GM19023 (cell line): ENCODE results near the gene MYO9A.
A peak's percentile ranks its signal among the peaks of the same experiment; 100 is the strongest.
"Not testable (repeated sequence)": the region's sequence is repeated elsewhere in the genome, so short reads cannot be mapped to it uniquely, and the experiment has no call there.

Experiments
- ATAC-seq: cut with Tn5 transposase; IDR thresholded peaks from one replicate; pipeline ENCODE4 v1.9.1; 2021; ENCODE audit warnings: mild to moderate bottlenecking, moderate library complexity; ENCODE audit not compliant: unreplicated experiment

The MYO9A gene

DNA sequence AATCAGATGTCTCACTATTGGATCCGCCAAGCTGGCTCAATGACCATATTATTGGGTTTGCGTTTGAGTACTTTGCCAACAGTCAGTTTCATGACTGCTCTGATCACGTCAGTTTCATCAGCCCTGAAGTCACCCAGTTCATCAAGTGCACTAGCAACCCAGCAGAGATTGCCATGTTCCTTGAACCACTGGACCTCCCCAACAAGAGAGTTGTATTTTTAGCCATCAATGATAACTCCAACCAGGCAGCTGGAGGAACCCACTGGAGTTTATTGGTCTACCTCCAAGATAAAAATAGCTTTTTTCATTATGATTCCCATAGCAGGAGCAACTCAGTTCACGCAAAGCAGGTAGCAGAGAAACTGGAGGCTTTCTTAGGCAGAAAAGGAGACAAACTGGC is 21.7 kb upstream of the MYO9A start:
- no peak for ATAC-seq

DNA sequence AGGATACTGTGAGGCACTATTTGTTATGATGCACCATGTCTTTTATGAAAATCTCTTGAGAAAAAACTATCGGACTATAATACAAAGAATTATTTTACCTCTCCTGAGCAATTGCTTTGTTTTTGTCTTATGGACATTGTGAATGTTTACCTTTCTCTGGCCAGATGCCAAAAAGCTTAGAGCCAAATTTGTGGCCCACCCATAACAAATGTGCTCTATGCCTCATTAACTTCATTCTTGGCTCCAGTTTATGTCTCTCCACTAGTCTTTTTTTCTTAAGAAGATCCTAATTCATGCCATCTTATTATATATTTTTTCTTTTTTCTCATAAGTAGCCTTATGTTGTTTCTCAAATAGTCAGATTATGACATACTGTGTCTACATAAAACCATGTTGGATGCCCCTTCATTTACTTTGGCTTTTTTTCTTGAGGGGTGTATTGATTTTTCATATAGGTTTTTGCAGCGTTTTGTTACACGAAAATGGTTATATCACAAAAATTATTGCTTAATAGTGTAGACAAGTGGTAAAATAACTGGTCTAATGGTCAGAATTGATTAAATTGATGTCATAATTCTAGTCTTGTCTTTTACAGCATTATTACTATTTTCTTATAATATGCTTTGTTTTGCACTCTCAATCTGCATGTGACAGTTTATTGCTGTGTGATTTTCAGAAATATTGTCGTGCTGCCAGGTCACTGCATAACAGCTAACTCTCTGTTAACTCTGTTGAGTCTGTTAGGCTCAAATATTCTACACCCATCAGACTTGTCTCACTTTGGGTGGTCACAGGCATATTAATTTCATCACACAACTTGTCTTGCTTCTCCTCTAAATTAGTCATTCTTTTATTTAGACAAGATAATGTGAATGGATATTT is 18.5 kb upstream of the MYO9A start:
- ATAC-seq: no peak

DNA sequence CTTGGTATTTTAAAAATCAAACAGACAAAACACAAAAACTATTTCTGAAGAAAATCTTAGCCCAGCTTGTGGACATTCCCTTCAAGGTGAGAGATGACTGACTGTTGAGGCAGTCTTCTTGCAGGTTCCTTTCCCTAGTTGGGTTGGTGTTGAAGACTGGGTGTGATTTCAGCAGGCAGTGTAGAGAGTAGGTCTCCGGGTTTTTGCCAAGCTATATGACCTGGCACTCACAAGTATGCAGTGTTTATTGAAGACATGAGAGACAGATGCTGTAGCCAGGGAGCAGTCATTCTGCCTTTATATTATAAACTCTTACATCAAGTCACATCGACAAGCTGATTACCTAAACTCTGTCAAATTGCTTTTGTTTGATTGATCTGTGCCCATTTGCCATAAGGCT is 17.8 kb upstream of the MYO9A start:
- ATAC-seq: no peak

DNA sequence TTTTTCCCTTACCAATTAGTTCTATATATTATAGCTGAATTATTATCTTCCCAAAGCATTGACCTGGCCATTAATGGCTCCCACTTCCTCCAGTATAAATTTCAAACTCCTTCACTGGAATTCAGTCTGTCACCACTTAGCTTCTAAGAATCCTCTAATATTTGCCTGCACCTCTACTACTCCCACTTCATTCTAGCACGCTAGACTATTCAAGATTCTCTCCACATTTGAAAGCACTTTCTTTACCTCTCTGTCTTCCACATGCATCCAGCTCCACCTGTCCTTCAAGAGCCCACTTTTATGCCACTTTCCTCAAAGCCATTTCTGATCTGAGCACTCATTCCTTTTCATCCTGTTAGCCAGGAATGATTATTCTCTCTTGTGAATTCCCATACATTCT is 15.3 kb upstream of the MYO9A start:
- ATAC-seq: no peak

DNA sequence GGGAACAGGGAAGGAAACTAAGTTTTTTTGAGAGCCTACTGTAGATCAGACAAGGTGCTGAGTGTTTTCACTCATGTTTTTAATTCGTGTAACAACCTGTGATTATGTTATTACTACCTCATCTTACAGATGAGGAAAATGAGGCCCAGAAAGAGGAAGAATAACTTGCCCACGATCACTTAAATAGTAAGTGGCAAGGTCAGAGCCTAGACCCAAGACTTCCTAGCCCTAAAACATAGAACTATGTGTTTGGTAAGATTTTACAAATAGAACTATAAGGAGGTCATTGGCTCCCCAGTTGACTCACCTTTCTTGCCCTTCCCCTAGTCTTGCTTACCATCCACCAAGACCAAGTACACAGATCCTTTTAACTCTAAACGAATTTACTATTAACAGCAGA is 14.0 kb upstream of the MYO9A start:
- no peak for ATAC-seq

DNA sequence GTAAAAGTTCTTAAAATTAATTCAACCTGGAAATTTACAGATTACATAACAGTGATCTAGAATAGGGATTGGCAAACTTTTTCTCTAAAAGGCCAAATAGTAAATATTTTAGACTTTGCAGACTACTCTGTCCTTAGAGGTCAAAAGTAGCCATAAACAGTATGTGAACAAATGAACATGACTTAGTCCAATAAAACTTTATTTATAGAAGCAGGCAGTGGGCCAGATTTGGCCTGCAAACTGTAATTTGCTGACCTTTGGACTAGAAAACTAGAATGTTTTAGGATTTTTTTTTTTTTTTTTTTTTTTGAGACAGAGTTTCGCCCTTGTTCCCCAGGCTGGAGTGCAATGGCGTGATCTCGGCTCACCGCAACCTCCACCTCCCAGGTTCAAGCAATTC is 12.3 kb upstream of the MYO9A start:
- no peak for ATAC-seq

DNA sequence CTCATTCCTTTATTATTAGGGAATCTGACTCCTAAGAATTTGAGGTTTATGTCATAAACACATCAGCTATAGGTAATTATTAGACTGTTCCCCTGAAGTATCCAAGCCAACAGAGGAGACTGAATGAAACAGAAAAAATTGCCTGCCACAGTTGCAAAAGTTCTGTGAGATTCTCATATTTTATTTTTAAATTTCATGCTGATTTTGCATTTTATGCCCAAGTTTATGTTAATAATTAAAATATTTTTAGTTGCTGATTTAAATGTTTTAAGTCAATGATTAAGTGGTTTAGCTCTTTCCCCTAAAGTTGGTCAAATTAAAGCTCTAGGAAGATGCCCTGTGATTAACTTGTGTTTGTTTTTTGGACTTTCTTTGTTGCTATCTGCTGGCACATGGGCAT is 10.4 kb upstream of the MYO9A start:
- ATAC-seq: no peak

DNA sequence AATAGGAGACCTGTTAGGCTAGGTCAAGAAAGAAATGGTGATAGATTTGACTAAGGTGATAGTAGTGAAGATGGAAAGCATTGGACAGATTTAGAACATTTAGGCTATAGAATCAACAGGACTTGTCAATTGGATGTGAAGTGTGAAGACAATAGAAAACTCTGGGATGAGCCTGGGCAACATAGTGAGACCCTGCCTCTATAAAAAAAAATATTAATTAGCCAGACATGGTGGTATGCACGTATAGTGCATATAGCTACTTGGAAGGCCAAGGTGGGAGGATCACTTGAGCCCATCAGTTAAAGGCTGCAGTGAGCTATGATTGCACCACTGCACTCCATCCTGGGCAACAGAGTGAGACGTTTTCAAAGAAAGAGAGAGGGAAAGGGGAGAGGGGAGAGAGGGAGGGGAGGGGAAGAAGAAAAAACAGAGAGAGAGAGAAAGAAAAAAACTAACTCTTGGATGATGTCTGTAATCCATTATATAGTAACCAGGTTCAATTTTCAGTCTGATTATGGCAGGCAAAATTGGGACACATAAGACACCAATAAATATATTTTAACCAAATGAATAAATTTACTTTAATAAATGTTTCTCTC is 9.9 kb upstream of the MYO9A start:
- no peak for ATAC-seq

DNA sequence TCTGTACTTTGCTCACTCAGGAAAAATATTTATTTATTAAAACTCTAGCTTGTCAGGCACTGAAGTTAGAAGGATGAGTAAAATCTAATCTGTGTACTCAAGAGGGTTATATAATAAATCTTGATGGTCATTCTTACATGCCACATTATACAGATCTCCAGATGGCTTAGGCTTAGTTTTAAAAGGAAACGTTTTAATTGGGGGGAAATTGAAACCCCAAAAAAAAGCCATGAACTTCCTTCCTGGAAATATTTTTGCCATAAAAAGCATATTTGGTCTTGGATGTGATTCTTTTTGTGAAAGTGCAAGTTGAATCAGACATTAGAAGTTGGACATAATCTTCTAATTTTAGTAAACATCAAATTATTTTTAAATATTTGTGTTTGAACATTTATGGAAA is 6.3 kb upstream of the MYO9A start:
- no peak for ATAC-seq

DNA sequence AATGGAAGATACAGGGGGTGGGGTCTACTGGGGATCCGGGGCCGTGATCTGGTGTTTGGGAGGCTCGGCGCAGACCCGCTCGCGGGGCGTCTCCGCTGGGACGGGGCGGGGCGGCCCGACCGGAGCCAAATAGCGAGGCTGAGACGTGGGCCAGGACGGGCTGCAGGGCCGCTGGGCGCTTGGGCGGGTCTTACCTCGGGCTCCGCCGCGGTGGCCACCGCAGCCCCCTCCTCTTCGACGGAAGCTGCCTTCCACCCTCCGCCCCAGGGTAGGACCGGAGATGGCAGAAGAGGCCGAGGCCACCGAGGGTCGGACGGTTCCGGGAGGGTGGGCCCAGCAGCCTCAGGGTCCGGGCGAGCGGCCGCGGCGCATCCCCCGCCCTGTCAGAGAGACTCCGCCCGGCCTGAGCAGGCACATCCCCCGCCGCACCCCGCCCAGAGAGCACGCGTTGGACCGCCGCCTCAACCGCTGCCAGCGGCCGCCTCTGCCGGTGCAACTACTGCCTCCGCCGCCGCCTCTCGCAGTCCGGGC is 399 bp downstream of the MYO9A start:
- ATAC-seq: peak; percentile 76

DNA sequence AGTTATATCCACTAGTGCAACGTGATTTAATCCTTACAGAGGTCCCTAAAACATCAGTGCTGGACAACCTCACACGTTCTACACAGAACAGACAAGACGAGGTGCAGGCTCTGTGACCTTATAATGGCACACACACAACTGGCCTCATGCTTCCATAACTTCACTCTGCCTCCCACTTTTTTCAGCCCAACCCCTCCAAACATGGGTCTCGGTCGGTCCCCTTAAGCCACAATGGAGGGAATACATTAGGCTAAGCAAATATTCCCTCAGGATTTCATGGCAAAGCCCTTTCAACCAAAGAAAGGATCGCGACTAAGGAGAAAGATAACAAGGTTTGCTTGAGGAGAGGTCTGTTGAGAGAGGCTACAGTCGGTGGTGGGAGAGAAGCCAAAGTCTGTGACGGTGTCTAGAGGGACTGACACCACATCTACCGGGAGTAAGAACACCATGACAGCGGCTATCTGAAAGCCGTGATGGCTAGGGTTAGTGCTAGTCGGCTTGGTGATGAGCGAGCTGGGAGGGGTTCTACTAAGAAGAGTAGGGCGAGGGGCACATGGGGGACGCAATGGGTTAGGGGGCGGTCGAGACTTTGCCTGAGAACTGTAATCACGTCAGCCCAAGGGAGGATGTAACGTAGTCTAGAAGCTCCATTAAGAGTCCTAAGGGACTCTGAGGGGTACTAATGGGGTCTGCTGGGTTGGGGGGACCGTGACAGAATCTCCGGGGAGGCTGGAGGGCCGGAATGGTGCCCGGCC is 1.0 kb downstream of the MYO9A start:
- no peak for ATAC-seq

DNA sequence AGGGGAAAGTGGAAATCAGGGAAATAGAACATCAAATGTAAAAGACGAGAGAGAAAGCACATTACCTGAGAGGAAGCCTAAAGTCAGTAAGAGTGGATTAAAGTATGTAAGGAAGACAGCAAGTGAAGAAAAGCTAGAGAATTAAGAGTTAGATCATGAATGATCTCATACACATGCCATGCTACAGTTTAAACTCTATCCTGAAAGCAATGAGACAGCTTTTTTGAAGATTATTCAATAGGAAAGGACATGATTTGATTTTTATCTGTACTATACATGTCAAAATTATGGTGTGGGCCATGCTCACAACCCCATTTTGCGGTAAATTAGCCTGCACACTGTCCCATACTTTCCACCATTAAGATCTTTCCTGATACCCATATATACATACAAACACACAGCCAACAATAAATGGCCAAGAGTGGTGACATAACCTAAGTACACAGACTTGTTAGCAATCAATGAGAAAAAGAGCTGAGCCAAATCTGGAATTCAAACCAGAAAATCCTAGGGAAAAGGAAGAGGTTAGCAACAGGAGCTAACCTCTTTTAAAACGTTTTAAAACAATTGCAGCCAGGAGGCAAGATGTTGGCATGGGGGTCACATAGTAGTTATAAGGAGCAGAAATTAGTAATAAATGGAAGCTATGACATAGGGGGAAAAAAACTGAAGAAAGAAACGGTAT is 4.5 kb downstream of the MYO9A start:
- no peak for ATAC-seq

DNA sequence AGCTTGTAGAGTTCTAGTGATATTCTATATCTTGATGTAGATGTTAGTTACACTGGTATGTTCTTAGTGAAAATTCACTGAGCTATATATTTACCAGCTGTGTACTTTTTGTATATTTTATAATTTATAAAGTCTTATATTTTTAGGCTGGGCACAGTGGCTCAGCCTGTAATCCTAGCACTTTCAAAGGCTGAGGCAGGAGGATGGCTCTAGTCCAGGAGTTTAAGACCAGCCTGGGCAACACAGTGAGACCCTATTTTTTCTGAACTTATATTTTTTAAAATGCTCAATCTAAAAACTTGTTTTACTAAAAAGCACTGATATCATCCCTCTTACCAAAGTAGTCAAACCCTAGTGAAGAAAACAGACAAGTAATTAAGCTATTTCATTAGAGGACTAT is 5.1 kb downstream of the MYO9A start:
- ATAC-seq: no peak

DNA sequence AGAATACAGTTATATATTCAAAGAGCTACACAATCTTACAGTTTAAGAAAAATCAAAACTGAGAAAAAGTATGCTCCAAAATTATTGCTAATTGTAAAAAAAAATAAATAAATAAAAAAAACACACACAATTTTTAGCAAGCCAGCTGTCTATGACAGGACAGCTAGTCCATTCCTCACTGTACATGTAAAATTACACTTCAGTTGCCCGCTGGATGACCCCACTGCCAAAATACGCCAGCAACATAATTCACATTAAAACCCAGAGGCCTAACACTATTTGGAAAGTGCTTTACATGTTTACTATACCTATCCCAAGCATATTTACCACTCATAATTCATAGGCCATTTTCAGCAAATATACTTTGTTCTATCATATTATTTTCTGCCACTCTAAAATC is 5.8 kb downstream of the MYO9A start:
- no peak for ATAC-seq

DNA sequence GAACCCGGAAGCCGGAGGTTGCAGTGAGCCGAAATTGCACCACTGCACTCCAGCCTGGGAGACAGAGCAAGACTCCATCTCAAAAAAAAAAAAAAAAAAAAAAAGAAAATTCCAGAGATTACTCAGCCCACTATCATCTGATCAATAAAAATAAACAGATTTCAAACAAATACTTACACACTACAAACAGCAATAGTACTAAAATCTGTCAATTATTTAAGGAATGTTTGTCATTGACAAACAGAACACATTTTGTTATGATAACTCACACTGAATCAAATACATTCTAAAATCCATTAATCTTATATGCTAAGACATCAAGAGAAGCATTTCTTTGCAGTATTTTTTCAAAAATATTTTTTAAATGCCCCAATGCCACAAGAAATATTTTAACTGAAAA is 7.6 kb downstream of the MYO9A start:
- ATAC-seq: no peak

DNA sequence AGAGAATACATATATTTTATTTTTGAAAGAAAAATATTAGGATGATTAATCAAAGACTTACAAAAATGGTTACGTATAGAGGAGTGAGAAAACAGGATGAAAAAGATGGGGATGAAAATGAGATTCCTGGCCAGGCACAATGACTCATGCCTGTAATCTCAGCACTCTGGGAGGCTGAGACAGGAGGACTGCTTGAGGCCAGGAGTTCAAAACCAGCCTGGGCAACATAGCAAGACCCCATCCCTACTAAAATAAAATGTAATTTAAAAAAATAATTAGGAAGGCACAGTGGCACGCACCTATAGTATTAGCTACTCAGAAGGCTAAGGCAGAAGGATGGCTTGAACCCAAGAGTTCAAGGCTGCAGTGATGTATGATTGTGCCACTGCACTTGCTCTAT is 11.9 kb downstream of the MYO9A start:
- ATAC-seq: no peak

DNA sequence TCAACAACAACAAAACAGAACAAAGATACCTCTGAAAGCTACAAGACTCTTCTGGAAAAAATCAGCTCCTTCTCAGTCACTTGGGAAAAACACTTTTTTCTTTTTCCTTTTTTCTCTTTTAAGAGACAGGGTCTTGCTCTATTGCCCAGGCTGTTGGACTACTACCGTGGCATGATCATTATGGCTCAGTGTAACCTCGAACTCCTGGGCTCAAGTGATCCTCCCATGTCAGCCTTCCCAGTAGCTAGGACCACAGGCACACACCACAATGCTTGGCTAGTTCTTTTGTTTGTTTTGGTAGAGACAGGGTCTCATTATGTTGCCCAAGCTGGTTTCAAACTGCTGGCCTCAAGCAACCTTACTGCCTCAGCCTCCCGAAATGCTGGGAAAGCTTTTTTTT is 12.8 kb downstream of the MYO9A start:
- ATAC-seq: no peak

DNA sequence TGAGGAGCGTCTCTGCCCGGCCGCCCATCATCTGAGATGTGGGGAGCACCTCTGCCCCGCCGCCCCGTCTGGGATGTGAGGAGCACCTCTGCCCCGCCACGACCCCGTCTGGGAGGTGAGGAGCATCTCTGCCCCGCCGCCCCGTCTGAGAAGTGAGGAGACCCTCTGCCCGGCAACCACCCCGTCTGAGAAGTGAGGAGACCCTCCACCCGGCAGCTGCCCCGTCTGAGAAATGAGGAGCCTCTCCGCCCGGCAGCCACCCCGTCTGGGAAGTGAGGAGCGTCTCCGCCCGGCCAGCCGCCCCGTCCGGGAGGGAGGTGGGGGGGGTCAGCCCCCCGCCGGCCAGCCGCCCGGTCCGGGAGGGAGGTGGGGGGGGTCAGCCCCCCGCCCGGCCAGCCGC is 17.4 kb downstream of the MYO9A start:
- not testable (repeated sequence) for ATAC-seq

DNA sequence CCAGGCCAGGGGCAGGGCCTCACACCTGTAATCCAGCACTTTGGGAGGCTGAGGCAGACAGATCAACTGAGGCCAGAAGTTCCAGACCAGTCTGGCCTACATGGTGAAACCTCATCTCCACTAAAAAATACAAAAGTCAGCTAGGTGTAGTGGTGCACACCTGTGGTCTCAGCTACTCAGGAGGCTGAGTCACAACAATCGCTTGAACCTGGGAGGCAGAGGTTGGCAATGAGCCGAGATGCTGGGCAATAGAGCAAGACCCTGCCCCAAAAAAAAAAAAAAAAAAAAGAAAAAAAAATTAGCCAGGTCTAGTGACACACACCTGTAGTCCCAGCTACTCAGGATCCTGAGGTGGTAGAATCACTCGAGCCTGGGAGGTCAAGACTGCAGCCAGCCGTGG is 18.8 kb downstream of the MYO9A start:
- no peak for ATAC-seq

DNA sequence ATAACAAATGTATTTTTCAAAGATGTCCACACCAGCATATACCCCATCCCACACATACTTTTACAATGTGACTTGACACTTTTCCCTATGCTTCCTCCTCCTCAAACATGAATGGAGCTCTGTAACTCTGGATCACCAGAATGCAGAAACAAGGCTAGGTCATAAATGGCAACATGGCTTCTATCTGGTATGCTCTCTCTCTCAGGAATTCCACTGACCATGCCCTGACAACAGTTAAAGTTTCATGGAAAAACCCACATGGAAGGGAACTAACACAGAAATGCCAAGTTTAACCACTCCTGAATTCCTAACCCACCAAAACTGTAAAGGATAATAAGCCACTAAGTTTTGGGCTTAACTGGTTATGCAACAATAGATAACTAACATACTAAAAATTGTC is 19.9 kb downstream of the MYO9A start:
- ATAC-seq: no peak

DNA sequence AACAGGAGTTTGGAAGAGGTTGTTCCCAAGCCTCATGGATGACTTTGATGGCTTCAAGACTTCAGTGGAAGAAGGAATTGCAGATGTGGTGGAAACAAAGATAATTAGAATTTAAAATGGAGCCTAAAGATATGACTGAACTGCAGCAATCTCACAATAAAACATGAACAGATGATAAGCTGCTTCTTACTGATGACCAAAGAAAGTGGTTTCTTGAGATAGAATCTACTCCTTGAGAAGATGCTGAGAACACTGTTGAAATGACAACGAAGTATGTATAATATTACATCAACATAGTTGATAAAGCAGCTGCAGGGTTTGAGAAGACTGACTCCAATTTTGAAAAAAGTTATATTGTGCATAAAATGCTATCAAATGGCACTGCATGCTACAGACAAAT is 21.2 kb downstream of the MYO9A start:
- no peak for ATAC-seq
